GM12878 (cell line): Measurements from ENCODE around the gene HJV. TPM values are rescaled to one million over a fixed set of nuclear protein-coding genes. Genes with fewer than 3 reads are reported as not detected.
A peak's percentile ranks its signal among the peaks of the same experiment; 100 is the strongest.

ENCODE experiments used
- ESRRA ChIP-seq: IDR thresholded peaks from 2 replicates; pipeline ENCODE4 v1.6.1; 2012; ENCODE audit warnings: mild to moderate bottlenecking, low read length, improper control_type of control experiment
- HDAC2 ChIP-seq: fragments of 200-600 bp; sonication (generic); IDR thresholded peaks from 2 replicates; pipeline ENCODE4 v1.6.1; 2017
- HDAC6 ChIP-seq: fragments of 200-600 bp; sonication (generic); IDR thresholded peaks from one replicate; pipeline ENCODE4 v1.8.0; 2017; ENCODE audit warnings: antibody characterized with exemption; ENCODE audit not compliant: unreplicated experiment
- HDGF ChIP-seq: fragments of 450-650 bp; IDR thresholded peaks from 2 replicates; pipeline ENCODE4 v1.6.1; 2016; ENCODE audit warnings: antibody characterized with exemption
- KAT2A ChIP-seq: conservative IDR thresholded peaks from 2 replicates; pipeline ENCODE4 v1.6.1; 2011; ENCODE audit warnings: low read depth, low read length; ENCODE audit not compliant: control insufficient read depth
- NFXL1 ChIP-seq: fragments of 450-650 bp; IDR thresholded peaks from 2 replicates; pipeline ENCODE4 v1.6.1; 2017; ENCODE audit warnings: antibody characterized with exemption, mild to moderate bottlenecking, borderline replicate concordance
- NR2C2 ChIP-seq: IDR thresholded peaks from 2 replicates; pipeline ENCODE4 v1.6.1; 2011; ENCODE audit warnings: borderline replicate concordance, low read depth; ENCODE audit not compliant: control insufficient read depth, insufficient read length
- NR2F1 ChIP-seq: fragments of 450-650 bp; conservative IDR thresholded peaks from 2 replicates; pipeline ENCODE4 v1.6.1; 2017; ENCODE audit warnings: mild to moderate bottlenecking
- NRF1 ChIP-seq: conservative IDR thresholded peaks from 2 replicates; pipeline ENCODE4 v1.6.1; 2011; ENCODE audit warnings: mild to moderate bottlenecking, low read depth, low read length, improper control_type of control experiment
- RELA ChIP-seq: fragments of 450-650 bp; IDR thresholded peaks from 2 replicates; pipeline ENCODE4 v1.8.0; 2014; ENCODE audit warnings: borderline replicate concordance; ENCODE audit not compliant: partially characterized antibody
- SMAD1 ChIP-seq: fragments of 450-650 bp; IDR thresholded peaks from 2 replicates; pipeline ENCODE4 v1.6.1; 2018; ENCODE audit warnings: mild to moderate bottlenecking, low read depth; ENCODE audit not compliant: partially characterized antibody
- SMARCA5 ChIP-seq: fragments of 450-650 bp; IDR thresholded peaks from 2 replicates; pipeline ENCODE4 v1.6.1; 2017; ENCODE audit warnings: mild to moderate bottlenecking
- SPI1 ChIP-seq: IDR thresholded peaks from 2 replicates; pipeline ENCODE4 v1.6.1; 2011; ENCODE audit warnings: low read depth, mild to moderate bottlenecking, low read length, moderate library complexity, borderline replicate concordance; ENCODE audit not compliant: insufficient read depth
- TCF12 ChIP-seq: IDR thresholded peaks from 2 replicates; pipeline ENCODE4 v1.6.1; 2011; ENCODE audit warnings: low read depth, mild to moderate bottlenecking, low read length
- TCF3 ChIP-seq: IDR thresholded peaks from 2 replicates; pipeline ENCODE4 v1.6.1; 2012; ENCODE audit warnings: low read depth, mild to moderate bottlenecking, low read length, borderline replicate concordance; ENCODE audit not compliant: insufficient read depth
- ZBED1 ChIP-seq: IDR thresholded peaks from 2 replicates; pipeline ENCODE4 v1.6.1; 2016; ENCODE audit warnings: borderline replicate concordance
- ZNF217 ChIP-seq: fragments of 450-650 bp; IDR thresholded peaks from 2 replicates; pipeline ENCODE4 v1.6.1; 2017; ENCODE audit warnings: antibody characterized with exemption, mild to moderate bottlenecking
- polyA plus RNA-seq, 11 experiments: library from polyadenylated mRNA; depleted of rRNA in 4 of 11; unstranded in 6 of 11; stranded (reverse) in 5 of 11; fragments of >200 nt; fragmentation: Nextera tagmentation in 4 of 11; fragmentation: Illumina TruSeq in 1 of 11; extraction: Ambion mirVana in 4 of 11; extraction: Trizol in 1 of 11; gene quantifications; 1 replicate in 1 of 11; 2 replicates in 10 of 11; pipeline versions ENCODE4 v1.2.1 to v1.2.3, GENCODE V29; 2011 to 2016; ENCODE audit warnings: inconsistent platforms in 2 of 11, missing spikeins in 2 of 11, low read depth in 1 of 11
- total RNA-seq, 4 experiments: library from RNA; depleted of rRNA in 3 of 4; stranded (reverse); fragments of >200 nt in 3 of 4; fragmentation: Illumina TruSeq in 1 of 4; extraction: Trizol in 1 of 4; gene quantifications; 2 replicates each; pipeline versions ENCODE4 v1.2.1 to v1.2.3, GENCODE V29; 2013 to 2021
- TF ChIP-seq, protein P1 (sequence below): fragments of 450-650 bp; IDR thresholded peaks from 2 replicates; pipeline ENCODE4 v1.6.1; 2017; ENCODE audit warnings: borderline replicate concordance
- TF ChIP-seq, protein P2 (sequence below): fragments of 450-650 bp; IDR thresholded peaks from 2 replicates; pipeline ENCODE4 v1.6.1; 2017; ENCODE audit warnings: low read depth, mild to moderate bottlenecking, moderate library complexity
- TF ChIP-seq, protein P3 (sequence below): IDR thresholded peaks from 2 replicates; pipeline ENCODE4 v1.6.1; 2012; ENCODE audit warnings: improper control_type of control experiment, low read depth, low read length; ENCODE audit not compliant: insufficient replicate concordance

HJV gene
- total and polyA plus RNA-seq, 10 of the 15 experiments (the other 5 are each of a cell fraction or from before 2014, with no cell fraction given): not detected

DNA sequence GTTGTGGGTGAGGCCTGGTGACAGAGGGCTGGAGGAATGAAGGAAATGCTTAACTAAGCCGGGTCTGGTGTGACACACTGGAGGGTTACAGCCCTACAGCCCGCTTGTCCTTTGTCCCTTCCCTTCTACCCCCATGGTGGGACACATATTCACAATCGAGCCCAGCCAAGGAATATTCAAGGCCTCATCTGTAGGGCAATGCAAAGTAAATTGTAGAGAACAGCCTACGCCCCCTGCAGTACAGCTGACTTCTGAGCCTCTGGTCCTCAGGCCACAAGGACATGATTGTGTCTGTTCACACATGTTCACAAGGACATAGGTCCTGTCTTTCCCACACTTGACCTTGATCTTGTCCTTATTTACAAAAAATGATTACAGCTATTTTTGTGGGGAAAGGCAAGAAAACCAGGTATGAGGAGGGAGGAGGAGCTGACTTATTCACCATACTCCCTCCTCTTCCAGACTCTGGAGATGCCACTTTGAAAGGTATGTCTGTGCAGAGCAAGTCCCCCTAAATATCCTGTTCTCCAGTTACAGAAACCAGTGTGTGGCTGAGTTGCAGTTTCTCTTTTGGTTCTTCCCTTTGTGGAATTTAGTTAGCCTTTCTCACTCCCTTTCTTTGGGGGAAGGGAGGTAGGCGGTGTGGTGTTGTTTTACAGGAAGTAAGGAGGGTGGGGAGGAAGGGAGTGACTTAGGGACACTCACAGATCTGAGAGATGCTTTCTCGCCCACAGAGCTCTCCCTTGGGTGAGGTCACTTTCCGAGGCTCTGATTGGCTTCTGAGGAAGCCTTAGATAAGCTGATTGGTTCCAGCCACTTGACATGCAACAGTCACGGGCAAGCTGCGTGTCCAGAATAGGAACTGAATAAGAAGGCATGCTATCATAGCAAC lies 42.4 kb downstream of the HJV start (continued):
- TF ChIP-seq NR2C2: no peak
- TF ChIP-seq, protein P1, sequence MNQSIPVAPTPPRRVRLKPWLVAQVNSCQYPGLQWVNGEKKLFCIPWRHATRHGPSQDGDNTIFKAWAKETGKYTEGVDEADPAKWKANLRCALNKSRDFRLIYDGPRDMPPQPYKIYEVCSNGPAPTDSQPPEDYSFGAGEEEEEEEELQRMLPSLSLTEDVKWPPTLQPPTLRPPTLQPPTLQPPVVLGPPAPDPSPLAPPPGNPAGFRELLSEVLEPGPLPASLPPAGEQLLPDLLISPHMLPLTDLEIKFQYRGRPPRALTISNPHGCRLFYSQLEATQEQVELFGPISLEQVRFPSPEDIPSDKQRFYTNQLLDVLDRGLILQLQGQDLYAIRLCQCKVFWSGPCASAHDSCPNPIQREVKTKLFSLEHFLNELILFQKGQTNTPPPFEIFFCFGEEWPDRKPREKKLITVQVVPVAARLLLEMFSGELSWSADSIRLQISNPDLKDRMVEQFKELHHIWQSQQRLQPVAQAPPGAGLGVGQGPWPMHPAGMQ: no peak
- TF ChIP-seq NR2F1: no peak
- TF ChIP-seq TCF12: no peak
- TF ChIP-seq SPI1: peak; percentile 72
- peak; percentile 55; the same call in 1 of the 2 replicates for TF ChIP-seq ZNF217
- no peak for TF ChIP-seq TCF3
- peak; percentile 19 for TF ChIP-seq SMAD1
- no peak for TF ChIP-seq HDAC2
- peak; percentile 82 for TF ChIP-seq HDGF
- TF ChIP-seq RELA: no peak
- TF ChIP-seq, protein P2, sequence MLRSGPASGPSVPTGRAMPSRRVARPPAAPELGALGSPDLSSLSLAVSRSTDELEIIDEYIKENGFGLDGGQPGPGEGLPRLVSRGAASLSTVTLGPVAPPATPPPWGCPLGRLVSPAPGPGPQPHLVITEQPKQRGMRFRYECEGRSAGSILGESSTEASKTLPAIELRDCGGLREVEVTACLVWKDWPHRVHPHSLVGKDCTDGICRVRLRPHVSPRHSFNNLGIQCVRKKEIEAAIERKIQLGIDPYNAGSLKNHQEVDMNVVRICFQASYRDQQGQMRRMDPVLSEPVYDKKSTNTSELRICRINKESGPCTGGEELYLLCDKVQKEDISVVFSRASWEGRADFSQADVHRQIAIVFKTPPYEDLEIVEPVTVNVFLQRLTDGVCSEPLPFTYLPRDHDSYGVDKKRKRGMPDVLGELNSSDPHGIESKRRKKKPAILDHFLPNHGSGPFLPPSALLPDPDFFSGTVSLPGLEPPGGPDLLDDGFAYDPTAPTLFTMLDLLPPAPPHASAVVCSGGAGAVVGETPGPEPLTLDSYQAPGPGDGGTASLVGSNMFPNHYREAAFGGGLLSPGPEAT: peak; percentile 86
- peak; percentile 89 for TF ChIP-seq SMARCA5
- TF ChIP-seq KAT2A: no peak
- TF ChIP-seq NRF1: no peak
- no peak for TF ChIP-seq ZBED1
- TF ChIP-seq ESRRA: 0 out of 2 replicates have a peak, but pooled peaks have one; percentile 16
- no peak for TF ChIP-seq HDAC6
- no peak for TF ChIP-seq NFXL1
- TF ChIP-seq, protein P3, sequence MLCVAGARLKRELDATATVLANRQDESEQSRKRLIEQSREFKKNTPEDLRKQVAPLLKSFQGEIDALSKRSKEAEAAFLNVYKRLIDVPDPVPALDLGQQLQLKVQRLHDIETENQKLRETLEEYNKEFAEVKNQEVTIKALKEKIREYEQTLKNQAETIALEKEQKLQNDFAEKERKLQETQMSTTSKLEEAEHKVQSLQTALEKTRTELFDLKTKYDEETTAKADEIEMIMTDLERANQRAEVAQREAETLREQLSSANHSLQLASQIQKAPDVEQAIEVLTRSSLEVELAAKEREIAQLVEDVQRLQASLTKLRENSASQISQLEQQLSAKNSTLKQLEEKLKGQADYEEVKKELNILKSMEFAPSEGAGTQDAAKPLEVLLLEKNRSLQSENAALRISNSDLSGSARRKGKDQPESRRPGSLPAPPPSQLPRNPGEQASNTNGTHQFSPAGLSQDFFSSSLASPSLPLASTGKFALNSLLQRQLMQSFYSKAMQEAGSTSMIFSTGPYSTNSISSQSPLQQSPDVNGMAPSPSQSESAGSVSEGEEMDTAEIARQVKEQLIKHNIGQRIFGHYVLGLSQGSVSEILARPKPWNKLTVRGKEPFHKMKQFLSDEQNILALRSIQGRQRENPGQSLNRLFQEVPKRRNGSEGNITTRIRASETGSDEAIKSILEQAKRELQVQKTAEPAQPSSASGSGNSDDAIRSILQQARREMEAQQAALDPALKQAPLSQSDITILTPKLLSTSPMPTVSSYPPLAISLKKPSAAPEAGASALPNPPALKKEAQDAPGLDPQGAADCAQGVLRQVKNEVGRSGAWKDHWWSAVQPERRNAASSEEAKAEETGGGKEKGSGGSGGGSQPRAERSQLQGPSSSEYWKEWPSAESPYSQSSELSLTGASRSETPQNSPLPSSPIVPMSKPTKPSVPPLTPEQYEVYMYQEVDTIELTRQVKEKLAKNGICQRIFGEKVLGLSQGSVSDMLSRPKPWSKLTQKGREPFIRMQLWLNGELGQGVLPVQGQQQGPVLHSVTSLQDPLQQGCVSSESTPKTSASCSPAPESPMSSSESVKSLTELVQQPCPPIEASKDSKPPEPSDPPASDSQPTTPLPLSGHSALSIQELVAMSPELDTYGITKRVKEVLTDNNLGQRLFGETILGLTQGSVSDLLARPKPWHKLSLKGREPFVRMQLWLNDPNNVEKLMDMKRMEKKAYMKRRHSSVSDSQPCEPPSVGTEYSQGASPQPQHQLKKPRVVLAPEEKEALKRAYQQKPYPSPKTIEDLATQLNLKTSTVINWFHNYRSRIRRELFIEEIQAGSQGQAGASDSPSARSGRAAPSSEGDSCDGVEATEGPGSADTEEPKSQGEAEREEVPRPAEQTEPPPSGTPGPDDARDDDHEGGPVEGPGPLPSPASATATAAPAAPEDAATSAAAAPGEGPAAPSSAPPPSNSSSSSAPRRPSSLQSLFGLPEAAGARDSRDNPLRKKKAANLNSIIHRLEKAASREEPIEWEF: no peak
